Neural progenitor cell (in vitro differentiated cells): ENCODE data around the gene PLAGL1.

Source experiments
- EZH2 ChIP-seq: fragments of 200-600 bp; sonication (generic); IDR thresholded peaks from 2 replicates; pipeline ENCODE4 v1.6.1; 2017; ENCODE audit warnings: antibody characterized with exemption, mild to moderate bottlenecking, moderate library complexity
- EZH2phosphoT487 ChIP-seq: fragments of 200-600 bp; sonication (generic); IDR thresholded peaks from 2 replicates; pipeline ENCODE4 v1.6.1; 2017; ENCODE audit warnings: antibody characterized with exemption
- TF ChIP-seq, protein P1 (sequence below): fragments of 200-600 bp; sonication (generic); IDR thresholded peaks from 2 replicates; pipeline ENCODE4 v1.5.1; 2017; ENCODE audit warnings: antibody characterized with exemption, mild to moderate bottlenecking

DNA sequence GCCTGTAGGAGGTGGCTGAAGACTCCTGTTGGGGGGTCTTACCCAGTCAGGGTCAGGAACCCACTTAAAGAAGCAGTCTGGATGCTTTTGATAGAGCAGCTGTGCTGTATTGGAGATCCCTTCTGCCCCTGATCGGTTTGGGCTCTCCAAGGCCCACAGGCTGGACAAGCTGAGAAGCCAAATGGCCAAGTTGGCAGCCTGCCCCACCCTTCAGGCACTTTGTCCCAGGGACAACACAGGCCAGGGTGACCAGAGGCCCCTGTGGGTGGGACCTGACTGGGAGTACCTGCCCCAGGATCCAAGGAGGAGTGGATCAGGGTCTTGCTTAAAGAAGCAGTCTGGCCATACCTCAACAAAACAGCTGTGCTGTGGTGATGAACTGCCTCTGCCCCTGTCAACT, 95.4 kb downstream of the PLAGL1 start:
- TF ChIP-seq, protein P1, sequence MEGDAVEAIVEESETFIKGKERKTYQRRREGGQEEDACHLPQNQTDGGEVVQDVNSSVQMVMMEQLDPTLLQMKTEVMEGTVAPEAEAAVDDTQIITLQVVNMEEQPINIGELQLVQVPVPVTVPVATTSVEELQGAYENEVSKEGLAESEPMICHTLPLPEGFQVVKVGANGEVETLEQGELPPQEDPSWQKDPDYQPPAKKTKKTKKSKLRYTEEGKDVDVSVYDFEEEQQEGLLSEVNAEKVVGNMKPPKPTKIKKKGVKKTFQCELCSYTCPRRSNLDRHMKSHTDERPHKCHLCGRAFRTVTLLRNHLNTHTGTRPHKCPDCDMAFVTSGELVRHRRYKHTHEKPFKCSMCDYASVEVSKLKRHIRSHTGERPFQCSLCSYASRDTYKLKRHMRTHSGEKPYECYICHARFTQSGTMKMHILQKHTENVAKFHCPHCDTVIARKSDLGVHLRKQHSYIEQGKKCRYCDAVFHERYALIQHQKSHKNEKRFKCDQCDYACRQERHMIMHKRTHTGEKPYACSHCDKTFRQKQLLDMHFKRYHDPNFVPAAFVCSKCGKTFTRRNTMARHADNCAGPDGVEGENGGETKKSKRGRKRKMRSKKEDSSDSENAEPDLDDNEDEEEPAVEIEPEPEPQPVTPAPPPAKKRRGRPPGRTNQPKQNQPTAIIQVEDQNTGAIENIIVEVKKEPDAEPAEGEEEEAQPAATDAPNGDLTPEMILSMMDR: no peak
- TF ChIP-seq EZH2phosphoT487: no peak
- no peak for TF ChIP-seq EZH2
